RKO (cell line): ENCODE measurements around the gene GPR6.

Source experiments
- DNase-seq: peaks from one replicate; pipeline ENCODE4 v3.0.0-alpha.2; 2016; ENCODE audit warnings: low spot score

GPR6 gene, protein sequence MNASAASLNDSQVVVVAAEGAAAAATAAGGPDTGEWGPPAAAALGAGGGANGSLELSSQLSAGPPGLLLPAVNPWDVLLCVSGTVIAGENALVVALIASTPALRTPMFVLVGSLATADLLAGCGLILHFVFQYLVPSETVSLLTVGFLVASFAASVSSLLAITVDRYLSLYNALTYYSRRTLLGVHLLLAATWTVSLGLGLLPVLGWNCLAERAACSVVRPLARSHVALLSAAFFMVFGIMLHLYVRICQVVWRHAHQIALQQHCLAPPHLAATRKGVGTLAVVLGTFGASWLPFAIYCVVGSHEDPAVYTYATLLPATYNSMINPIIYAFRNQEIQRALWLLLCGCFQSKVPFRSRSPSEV

GRCh38 chr6:109978174-109979032 lies at the start of gene GPR6:
GPR6 (plus strand) TSS chr6:109978311; CDS start chr6:109979113, 802 bp downstream.
- peak; percentile 20 for DNase-seq

DNA sequence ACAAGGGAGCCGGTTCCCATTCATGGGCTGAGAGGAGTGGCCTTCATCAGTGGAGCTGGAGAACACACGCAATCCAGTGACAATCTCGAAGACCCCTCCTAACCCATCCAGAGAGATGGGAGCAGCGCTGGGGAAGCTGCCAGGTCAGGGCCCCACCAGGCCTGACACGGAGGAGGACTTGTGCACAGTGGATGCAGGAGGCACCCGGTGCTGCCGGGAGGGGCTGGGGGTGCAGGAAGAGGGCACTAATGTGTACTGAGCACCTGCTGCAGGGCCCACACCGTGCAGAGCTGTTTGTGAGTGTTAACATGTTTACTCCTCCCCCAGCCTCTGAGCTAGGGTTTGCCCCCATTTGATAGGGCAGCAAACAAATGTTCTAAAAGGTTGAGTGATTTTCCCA lies 43.8 kb upstream of the GPR6 start:
- DNase-seq = no peak

DNA sequence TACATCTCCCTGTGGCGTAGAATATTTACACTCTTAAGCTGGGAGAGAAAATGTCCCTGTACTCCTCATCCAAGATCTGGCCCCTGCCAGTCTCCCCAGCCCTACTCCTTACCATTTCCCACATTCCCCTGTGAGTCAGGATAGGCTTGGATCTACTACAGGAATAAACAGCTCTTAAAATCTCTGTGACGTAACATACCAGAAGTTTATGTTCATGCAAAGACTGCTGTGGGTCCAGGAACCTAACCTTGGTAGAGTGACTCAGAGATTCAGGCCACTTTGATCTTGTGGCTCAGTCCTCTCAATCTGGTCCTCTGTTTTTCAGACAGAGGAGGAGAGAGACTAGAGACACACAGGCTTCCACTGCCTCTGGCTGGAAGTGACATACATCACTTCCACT lies 38.5 kb upstream of the GPR6 start:
- no peak for DNase-seq

DNA sequence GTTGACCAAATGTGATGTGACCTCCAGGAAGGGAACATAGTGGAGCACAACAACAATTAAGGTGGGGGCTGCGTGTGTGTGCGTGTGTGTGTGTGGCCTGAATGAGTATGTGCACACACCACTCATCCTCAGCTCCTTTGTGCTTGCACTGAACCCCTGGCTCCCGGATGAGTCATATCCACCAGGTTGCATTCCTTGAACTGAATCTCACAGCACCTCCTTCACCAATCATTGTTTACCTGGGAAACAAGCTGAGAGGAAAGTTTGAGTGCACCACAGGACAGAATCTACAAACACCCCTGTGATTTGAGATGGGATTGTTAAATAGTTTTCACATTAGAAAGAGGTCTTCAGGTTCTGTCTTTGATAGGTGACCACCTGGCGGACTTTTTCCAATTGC lies 33.7 kb upstream of the GPR6 start:
- DNase-seq = no peak

DNA sequence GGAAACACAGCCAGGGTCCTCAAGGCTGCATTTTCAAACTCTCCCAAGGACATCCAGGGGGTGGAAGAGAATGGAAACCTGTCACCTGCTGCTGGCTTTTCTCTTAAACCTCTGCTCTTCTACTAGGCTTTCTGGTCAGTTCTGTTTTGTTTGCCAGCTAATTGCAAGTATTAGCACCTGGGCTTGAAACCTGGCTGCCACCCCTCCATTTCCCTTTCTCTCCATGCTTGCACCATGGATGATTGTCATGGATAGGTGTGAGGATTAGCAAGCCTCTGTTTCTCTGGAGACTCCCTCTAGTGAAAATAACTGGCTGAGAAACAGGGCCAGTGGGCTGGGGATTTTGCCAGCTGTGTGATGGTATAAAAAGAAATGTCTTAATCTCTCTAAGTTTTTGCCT lies 33.0 kb upstream of the GPR6 start:
- no peak for DNase-seq

GRCh38 chr6:109946979-109947378 lies 31.1 kb upstream of the GPR6 start:
- no peak for DNase-seq

DNA sequence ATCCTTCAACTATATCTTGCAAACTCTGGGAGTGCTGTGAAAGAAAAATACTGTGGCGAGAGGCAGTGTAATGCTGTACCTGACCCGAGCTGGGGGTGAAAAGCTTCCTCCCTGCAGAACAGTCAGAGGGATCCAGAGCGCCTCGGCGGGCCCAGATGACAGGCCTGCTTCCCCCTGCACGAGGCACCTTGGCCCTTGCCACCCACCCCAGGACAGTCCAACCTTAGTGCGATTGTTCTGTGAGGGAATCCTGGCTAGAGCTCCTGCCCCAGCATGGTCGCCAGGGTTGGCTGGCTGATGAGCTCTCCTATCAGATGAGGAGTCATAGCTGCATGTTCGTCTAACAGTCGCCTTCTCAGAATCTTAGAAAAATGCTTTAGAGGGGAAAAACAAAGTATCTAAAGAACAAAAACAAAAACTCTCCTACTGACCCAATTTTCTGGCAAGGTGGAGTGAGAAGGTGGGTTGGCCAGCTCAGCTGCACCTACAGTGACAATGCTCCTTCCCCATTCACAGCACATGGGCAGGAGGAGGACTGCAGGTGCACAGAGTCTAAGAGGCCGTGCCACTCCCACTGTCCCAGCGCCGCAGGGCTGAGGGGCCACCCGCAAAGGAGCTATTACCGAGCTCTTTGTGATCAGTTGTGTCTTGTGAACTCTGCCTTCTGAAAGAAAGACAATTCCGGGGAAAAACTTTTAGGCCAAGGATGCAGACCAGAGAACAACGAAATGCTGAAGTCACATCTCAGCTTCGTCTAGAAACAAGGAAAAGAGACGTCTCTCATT lies 28.6 kb upstream of the GPR6 start:
- no peak for DNase-seq

DNA sequence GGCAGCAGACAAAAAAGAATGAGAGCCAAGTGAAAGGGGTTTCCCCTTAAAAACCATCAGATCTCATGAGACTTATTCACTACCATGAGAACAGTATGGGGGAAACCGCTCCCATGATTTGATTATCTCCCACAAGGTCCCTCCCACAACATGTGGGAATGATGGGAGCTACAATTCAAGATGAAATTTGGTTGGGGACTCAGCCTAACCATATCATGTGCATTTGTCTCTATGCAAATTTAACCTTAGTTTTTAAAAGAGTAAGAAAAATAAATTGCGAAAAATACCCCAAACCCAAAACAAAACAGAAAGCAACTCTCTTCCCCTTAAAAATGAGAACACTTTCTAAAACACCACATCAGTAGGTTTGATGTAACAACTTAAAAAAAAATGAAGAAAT lies 22.6 kb upstream of the GPR6 start:
- no peak for DNase-seq

GRCh38 chr6:109958626-109959025 lies 19.5 kb upstream of the GPR6 start:
- DNase-seq = no peak

- DNase-seq = no peak
Observed at GRCh38 chr6:109961611-109962041, 16.5 kb upstream of the GPR6 start.

DNA sequence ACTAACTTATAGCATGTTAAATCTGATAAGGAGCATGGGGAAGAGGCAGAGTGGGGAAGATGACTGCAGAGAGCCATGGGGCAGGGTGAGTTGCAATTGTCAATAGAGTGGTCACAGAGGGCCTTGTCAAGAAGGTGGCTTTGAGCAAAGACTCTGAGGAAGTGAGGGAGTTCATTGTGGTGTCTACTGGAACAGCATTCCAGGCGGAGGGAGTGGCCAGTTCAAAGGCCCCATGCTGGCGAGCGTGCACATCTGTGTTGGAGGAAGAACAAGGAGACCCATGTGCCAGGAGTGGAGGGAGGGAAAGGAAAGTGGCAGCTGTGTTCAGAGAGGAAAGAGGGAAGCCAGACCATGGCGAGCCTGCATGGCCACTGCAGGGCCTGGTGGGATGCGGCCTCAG lies 15.8 kb upstream of the GPR6 start:
- no peak for DNase-seq

DNA sequence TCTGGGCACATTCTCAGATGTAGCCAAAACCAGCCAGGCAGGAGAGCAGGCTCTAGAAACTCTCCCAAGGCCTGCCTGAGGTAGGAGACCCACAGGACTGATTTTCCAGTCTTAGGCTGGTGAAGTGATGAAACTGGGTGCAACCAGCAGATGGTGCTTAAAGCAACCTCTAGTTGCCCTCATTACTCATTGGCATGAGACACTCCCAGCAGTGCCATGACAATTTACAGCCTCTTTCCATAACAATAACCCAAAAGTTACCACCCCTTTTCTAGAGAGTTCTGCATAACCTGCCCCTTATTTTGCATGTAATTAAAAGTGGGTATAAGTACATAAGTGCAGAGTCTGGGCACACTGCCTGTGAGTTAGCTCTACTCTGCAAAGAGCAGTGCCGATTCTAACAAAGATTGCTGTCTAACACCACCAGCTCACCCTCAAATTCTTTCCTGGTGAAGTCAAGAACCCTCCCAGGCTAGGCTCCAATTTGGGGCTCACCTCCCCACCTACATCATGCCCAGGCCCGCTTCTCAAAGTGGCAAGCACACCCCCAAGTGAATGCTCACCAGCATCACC lies 14.4 kb upstream of the GPR6 start:
- no peak for DNase-seq

DNA sequence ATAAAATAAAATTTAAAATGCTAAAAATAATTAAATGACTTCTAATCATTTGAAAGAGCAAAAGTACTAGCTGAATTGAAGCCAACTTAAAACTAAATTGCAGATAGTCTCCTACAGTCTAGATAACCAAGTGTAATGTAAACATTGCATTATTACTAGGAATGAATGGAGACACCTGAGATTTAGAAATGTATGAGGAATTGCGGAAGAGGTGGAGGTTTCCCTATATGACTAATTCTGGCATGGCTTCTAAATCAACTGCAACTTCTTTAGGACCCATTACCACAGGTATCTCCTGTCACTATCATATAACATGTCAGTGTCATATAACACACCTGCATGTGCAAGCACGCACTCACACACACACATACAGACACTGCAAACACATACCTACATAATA lies 13.2 kb upstream of the GPR6 start:
- DNase-seq = no peak

GRCh38 chr6:109966299-109966698 lies 11.8 kb upstream of the GPR6 start:
- no peak for DNase-seq

GRCh38 chr6:109977791-109978173 lies 329 bp upstream of the GPR6 start:
- no peak for DNase-seq

DNA sequence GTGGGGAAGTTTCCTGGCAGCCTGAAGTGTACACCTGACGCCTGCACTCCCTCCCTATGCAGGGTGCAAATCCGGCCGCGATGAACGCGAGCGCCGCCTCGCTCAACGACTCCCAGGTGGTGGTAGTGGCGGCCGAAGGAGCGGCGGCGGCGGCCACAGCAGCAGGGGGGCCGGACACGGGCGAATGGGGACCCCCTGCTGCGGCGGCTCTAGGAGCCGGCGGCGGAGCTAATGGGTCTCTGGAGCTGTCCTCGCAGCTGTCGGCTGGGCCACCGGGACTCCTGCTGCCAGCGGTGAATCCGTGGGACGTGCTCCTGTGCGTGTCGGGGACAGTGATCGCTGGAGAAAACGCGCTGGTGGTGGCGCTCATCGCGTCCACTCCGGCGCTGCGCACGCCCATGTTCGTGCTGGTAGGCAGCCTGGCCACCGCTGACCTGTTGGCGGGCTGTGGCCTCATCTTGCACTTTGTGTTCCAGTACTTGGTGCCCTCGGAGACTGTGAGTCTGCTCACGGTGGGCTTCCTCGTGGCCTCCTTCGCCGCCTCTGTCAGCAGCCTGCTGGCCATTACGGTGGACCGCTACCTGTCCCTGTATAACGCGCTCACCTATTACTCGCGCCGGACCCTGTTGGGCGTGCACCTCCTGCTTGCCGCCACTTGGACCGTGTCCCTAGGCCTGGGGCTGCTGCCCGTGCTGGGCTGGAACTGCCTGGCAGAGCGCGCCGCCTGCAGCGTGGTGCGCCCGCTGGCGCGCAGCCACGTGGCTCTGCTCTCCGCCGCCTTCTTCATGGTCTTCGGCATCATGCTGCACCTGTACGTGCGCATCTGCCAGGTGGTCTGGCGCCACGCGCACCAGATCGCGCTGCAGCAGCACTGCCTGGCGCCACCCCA lies 1.2 kb downstream of the GPR6 start:
- no peak for DNase-seq

DNA sequence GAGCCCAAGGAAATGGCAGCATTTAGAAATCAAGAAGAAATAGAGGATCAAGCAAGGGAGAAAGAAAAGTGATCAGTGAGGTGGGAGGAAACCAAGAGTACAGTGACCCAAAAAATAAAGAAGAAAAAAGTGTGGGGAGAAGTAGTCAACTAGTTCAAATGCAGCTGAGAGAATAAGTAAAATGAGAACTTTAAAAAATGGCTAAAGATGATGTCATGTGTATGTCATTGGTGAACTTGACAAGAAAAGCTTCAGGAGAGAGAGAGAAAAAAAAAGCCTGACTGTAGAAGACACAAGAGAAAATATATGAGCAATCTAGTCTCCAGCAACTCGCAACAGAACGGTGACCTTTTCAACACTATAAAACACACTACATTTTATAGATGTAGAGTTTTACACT lies 6.3 kb downstream of the GPR6 start:
- DNase-seq = no peak

- DNase-seq = no peak
Observed at GRCh38 chr6:109987196-109987595, 9.1 kb downstream of the GPR6 start.

- no peak for DNase-seq
Observed at GRCh38 chr6:109991201-109992101, 13.3 kb downstream of the GPR6 start.

GRCh38 chr6:109998159-109998785 lies 20.2 kb downstream of the GPR6 start:
- DNase-seq = no peak
